Upper lobe of left lung (tissue), 4 donors: ENCODE measurements around the gene IFRD1.

Experiments
- EP300 ChIP-seq, 4 donors: sonication (generic); formaldehyde crosslinking; IDR thresholded peaks; one replicate each; pipeline ENCODE4 v1.5.1; 2017; ENCODE audit warnings: antibody characterized with exemption in 4 of 4, control low read depth in 2 of 4
- POLR2A ChIP-seq, 4 donors: fragments of 450-650 bp; IDR thresholded peaks; one replicate each; pipeline ENCODE4 v1.5.1; 2016 to 2017; ENCODE audit warnings: antibody characterized with exemption in 4 of 4, mild to moderate bottlenecking in 2 of 4
- POLR2AphosphoS5 ChIP-seq, 2 donors: sonication (generic); formaldehyde crosslinking; IDR thresholded peaks; one replicate each; pipeline ENCODE4 v1.5.1; 2017; ENCODE audit warnings: antibody characterized with exemption in 2 of 2
- TF ChIP-seq, protein P1 (sequence below), 6 experiments: fragments of 450-650 bp in 4 of 6; fragments of 200-600 bp in 2 of 6; sonication (generic) in 2 of 6; IDR thresholded peaks; one replicate each; pipeline ENCODE4 v1.5.1; 2016 to 2019; ENCODE audit warnings: antibody characterized with exemption in 6 of 6

DNA sequence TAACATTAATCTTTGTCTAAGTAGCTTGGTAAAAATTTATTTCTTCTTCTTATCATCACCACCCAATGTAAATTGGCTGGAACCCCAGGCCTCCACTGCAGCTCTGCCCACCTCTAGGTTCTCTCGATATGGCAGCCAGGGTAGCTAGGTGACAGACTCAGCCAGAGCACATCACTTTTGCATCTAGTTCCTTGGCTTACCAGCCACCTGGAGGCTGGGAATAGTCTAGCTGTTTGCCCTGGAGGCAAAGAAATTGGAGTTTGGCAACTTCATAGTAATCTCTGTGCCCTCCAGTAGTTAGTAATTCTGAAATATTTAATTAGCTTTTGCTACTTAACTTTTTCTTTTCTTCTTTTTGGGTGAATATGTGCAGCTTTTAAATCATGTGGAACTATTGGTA lies 9.4 kb downstream of the IFRD1 start:
- TF ChIP-seq POLR2A (IDR thresholded peaks at IDR 0.05) (no peak), EP300 (IDR thresholded peaks at IDR 0.05) (no peak), POLR2AphosphoS5 (IDR thresholded peaks at IDR 0.05) (no peak)
- TF ChIP-seq, protein P1, sequence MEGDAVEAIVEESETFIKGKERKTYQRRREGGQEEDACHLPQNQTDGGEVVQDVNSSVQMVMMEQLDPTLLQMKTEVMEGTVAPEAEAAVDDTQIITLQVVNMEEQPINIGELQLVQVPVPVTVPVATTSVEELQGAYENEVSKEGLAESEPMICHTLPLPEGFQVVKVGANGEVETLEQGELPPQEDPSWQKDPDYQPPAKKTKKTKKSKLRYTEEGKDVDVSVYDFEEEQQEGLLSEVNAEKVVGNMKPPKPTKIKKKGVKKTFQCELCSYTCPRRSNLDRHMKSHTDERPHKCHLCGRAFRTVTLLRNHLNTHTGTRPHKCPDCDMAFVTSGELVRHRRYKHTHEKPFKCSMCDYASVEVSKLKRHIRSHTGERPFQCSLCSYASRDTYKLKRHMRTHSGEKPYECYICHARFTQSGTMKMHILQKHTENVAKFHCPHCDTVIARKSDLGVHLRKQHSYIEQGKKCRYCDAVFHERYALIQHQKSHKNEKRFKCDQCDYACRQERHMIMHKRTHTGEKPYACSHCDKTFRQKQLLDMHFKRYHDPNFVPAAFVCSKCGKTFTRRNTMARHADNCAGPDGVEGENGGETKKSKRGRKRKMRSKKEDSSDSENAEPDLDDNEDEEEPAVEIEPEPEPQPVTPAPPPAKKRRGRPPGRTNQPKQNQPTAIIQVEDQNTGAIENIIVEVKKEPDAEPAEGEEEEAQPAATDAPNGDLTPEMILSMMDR (IDR thresholded peaks at IDR 0.05) = no peak
